IMR-90 (cell line): Measurements from ENCODE around the gene FBXL19. TPM values are rescaled to one million over a fixed set of nuclear protein-coding genes. Genes with fewer than 3 reads are reported as not detected.

Experiments used
- ATAC-seq: fragments of 200-7000 bp; cut with Tn5 transposase; 2 replicates; pipeline ENCODE4 v1.9.1; 2020; ENCODE audit warnings: low read depth, mild to moderate bottlenecking, moderate library complexity
- BruUV-seq: library from RNA; stranded (reverse); fragments of 400-500 nt; replicated peaks from 2 replicates; lab custom pipeline; 2021; lab: Mats Ljungman, UMichigan
- CTCF ChIA-PET: fragments of 300-600 bp; formaldehyde crosslinking; extraction: SDS; loops from one replicate; lab custom pipeline; 2021; ENCODE audit warnings: antibody characterized with exemption; lab: Yijun Ruan, JAX
- POLR2A ChIA-PET: fragments of 300-600 bp; sonication (Branson Sonifier 250); formaldehyde crosslinking; loops from one replicate; lab custom pipeline; 2022; ENCODE audit warnings: antibody characterized with exemption; ENCODE audit not compliant: unreplicated experiment; lab: Charles Lee
- DNase-seq: peaks from one replicate; pipeline ENCODE4 v3.0.0; 2013
- H2AFZ ChIP-seq: replicated peaks from 2 replicates; pipeline ENCODE3; 2013; ENCODE audit warnings: low read length, mild to moderate bottlenecking; ENCODE audit not compliant: poor library complexity
- H2AK5ac ChIP-seq: 2 replicates; pipeline ENCODE4 v1.6.1; 2013; ENCODE audit warnings: low read depth, low read length, inconsistent platforms
- H2AK9ac ChIP-seq: replicated peaks from 2 replicates; pipeline ENCODE3; 2013; ENCODE audit warnings: mild to moderate bottlenecking, low read depth, low read length, moderate library complexity; ENCODE audit not compliant: poor library complexity
- H2BK120ac ChIP-seq: 2 replicates; pipeline ENCODE4 v1.6.1; 2013; ENCODE audit warnings: low read depth, low read length, inconsistent platforms
- H2BK15ac ChIP-seq: 3 replicates; pipeline ENCODE4 v1.6.1; 2013; ENCODE audit warnings: low read depth, low read length, inconsistent platforms
- H2BK20ac ChIP-seq: 2 replicates; pipeline ENCODE4 v1.6.1; 2013; ENCODE audit warnings: low read depth, mild to moderate bottlenecking, inconsistent platforms, low read length, moderate library complexity
- H2BK5ac ChIP-seq: 2 replicates; pipeline ENCODE4 v1.6.1; 2013; ENCODE audit warnings: mild to moderate bottlenecking, low read depth, low read length, inconsistent platforms; ENCODE audit not compliant: poor library complexity, severe bottlenecking
- H3K14ac ChIP-seq: replicated peaks from 2 replicates; pipeline ENCODE4 v1.6.1; 2013; ENCODE audit warnings: low read depth, low read length, inconsistent platforms
- H3K18ac ChIP-seq: 2 replicates; pipeline ENCODE4 v1.6.1; 2013; ENCODE audit warnings: low read depth, low read length, control low read depth
- H3K23ac ChIP-seq: 2 replicates; pipeline ENCODE4 v1.6.1; 2013; ENCODE audit warnings: low read depth, low read length, inconsistent platforms
- H3K27ac ChIP-seq: 2 replicates; pipeline ENCODE4 v1.5.1; 2013; ENCODE audit warnings: mild to moderate bottlenecking, control low read depth, low read length; ENCODE audit not compliant: insufficient read depth
- H3K27me3 ChIP-seq: 2 replicates; pipeline ENCODE4 v1.6.1; 2013; ENCODE audit warnings: low read length; ENCODE audit not compliant: control insufficient read depth, insufficient read depth
- H3K36me3 ChIP-seq: 2 replicates; pipeline ENCODE4 v1.6.1; 2013; ENCODE audit warnings: low read length, mixed read lengths; ENCODE audit not compliant: control insufficient read depth, insufficient read depth
- H3K4ac ChIP-seq: 2 replicates; pipeline ENCODE4 v1.6.1; 2013; ENCODE audit warnings: low read depth, low read length, inconsistent platforms
- H3K4me1 ChIP-seq: 2 replicates; pipeline ENCODE4 v1.6.1; 2013; ENCODE audit warnings: low read length, mixed read lengths; ENCODE audit not compliant: control insufficient read depth, insufficient read depth
- H3K4me2 ChIP-seq: 2 replicates; pipeline ENCODE4 v1.6.1; 2013; ENCODE audit warnings: low read depth, mild to moderate bottlenecking, control low read depth, low read length, moderate library complexity
- H3K4me3 ChIP-seq: 2 replicates; pipeline ENCODE4 v1.5.1; 2013; ENCODE audit warnings: low read depth, mild to moderate bottlenecking, control low read depth, low read length, moderate library complexity; ENCODE audit not compliant: insufficient read depth
- H3K56ac ChIP-seq: 2 replicates; pipeline ENCODE4 v1.6.1; 2013; ENCODE audit warnings: low read length, inconsistent platforms; ENCODE audit not compliant: insufficient read depth; ENCODE audit errors: extremely low read depth
- H3K79me1 ChIP-seq, 2 experiments: 2 replicates each; pipeline ENCODE4 v1.6.1; 2013; ENCODE audit warnings: low read length in 2 of 2, inconsistent platforms in 1 of 2, low read depth in 1 of 2
- H3K9ac ChIP-seq: 2 replicates; pipeline ENCODE4 v1.6.1; 2013; ENCODE audit warnings: low read depth, low read length, control low read depth
- H3K9me1 ChIP-seq: 2 replicates; pipeline ENCODE4 v1.6.1; 2013; ENCODE audit warnings: low read length, inconsistent platforms; ENCODE audit not compliant: insufficient read depth
- H3K9me3 ChIP-seq: 2 replicates; pipeline ENCODE4 v1.6.1; 2013; ENCODE audit warnings: low read length; ENCODE audit not compliant: control insufficient read depth, insufficient read depth
- H4K20me1 ChIP-seq: 2 replicates; pipeline ENCODE4 v1.6.1; 2013; ENCODE audit warnings: low read length, inconsistent platforms; ENCODE audit not compliant: insufficient read depth
- H4K5ac ChIP-seq: 2 replicates; pipeline ENCODE4 v1.6.1; 2013; ENCODE audit warnings: mild to moderate bottlenecking, low read depth, low read length, control low read depth
- H4K8ac ChIP-seq, 2 experiments: 2 replicates each; pipeline ENCODE4 v1.6.1; 2013; ENCODE audit warnings: low read depth in 2 of 2, low read length in 2 of 2, control low read depth in 1 of 2, inconsistent platforms in 1 of 2
- H4K91ac ChIP-seq: 2 replicates; pipeline ENCODE4 v1.6.1; 2013; ENCODE audit warnings: low read depth, low read length, inconsistent platforms; ENCODE audit not compliant: insufficient read depth
- FOS ChIP-seq: fragments of 150-350 bp; IDR thresholded peaks from 2 replicates; pipeline ENCODE4 v1.6.1; 2016; ENCODE audit warnings: low read depth, low read length
- WGBS, 2 experiments: methylation state at CpG; one replicate each; pipeline versions ENCODE4 v1.1.5 to v1.1.7; 2013; ENCODE audit warnings: missing lambda C conversion rate in 2 of 2; ENCODE audit not compliant: insufficient read length in 1 of 2; ENCODE audit errors: extremely low coverage in 2 of 2; 5-methylcytosine and 5-hydroxymethylcytosine counted together
- dilution Hi-C: fragments of 300-500 bp; cut with HindIII; formaldehyde crosslinking; loops from one replicate; pipeline ENCODE4 v1.14.3; 2018; ENCODE audit warnings: low sequenced_read_pairs; ENCODE audit not compliant: unreplicated experiment
- in situ Hi-C: fragments of 300-500 bp; cut with MboI; formaldehyde crosslinking; loops from 3 replicates; pipeline ENCODE4 v1.14.3; 2019; ENCODE audit warnings: low sequenced_read_pairs, inconsistent platforms, mixed read lengths
- intact Hi-C: fragments of 100-400 bp; cut with micrococcal nuclease; formaldehyde crosslinking; loops from 2 replicates; pipeline ENCODE4 v1.10.0; 2022
- polyA plus RNA-seq, 3 experiments: library from polyadenylated mRNA; depleted of rRNA; stranded (reverse); fragments of >200 nt; gene quantifications; 2 replicates each; pipeline ENCODE4 v1.2.3, GENCODE V29; 2012; ENCODE audit warnings: low replicate concordance in 1 of 3
- total RNA-seq: library from RNA; depleted of rRNA; stranded (reverse); fragments of >200 nt; gene quantifications from 2 replicates; pipeline ENCODE4 v1.2.3, GENCODE V29; 2012

FBXL19 gene
- total and polyA plus RNA-seq, 2 of the 4 experiments (the other 2 are of a cell fraction): 5.0 to 13.8 TPM

GRCh38 chr16:30929167-30929566, 5.8 kb downstream of the FBXL19 start:
- no peak overlapping the region for H2AFZ ChIP-seq
- peaks cover 0 to 40% of the 10 kb centered on the region in 2 experiments; a peak in 2 of 4 replicates for H3K79me1 ChIP-seq
- no peaks in the 10 kb centered on the region for H3K9me3 ChIP-seq
- ChIA-PET CTCF (no interaction called here), POLR2A (no interaction called here)
- dilution Hi-C loops: no loop called here
- no peak for TF ChIP-seq FOS
- H3K4ac ChIP-seq: no peak overlapping the region
- H2AK5ac ChIP-seq: no peak overlapping the region
- H4K20me1 ChIP-seq: peaks cover 4% of the 10 kb centered on the region; the same call in 1 of the 2 replicates
- peaks cover 46% of the 10 kb centered on the region for H3K36me3 ChIP-seq
- H4K91ac ChIP-seq: no peak overlapping the region
- H2BK20ac ChIP-seq: no peak overlapping the region
- H3K4me1 ChIP-seq: peaks cover 2% of the 10 kb centered on the region; the same call in 1 of the 2 replicates
- no peak overlapping the region for H2AK9ac ChIP-seq
- H3K9me1 ChIP-seq: no peaks in the 10 kb centered on the region
- no peak overlapping the region for H2BK120ac ChIP-seq
- 100% methylated on average over 1 of the region's 7 CpGs; no CpG with 5 or more reads in 1 of the 2 experiments for WGBS, 2 experiments
- H3K56ac ChIP-seq: no peak overlapping the region
- no peak overlapping the region for H3K9ac ChIP-seq
- no peak overlapping the region for H3K4me3 ChIP-seq
- in situ Hi-C loops: no loop called here
- no peak overlapping the region for H4K8ac ChIP-seq
- H3K14ac ChIP-seq: no peak overlapping the region
- H3K27ac ChIP-seq: no peak overlapping the region
- H3K27me3 ChIP-seq: no peaks in the 10 kb centered on the region
- H2BK15ac ChIP-seq: no peak overlapping the region
- H3K23ac ChIP-seq: no peak overlapping the region
- no peak overlapping the region for H4K5ac ChIP-seq
- no peak overlapping the region for H3K4me2 ChIP-seq
- no peak overlapping the region for H2BK5ac ChIP-seq
- no peak for DNase-seq
- H3K18ac ChIP-seq: no peak overlapping the region
- BruUV-seq: no TSS peak
- ATAC-seq: no peak
- intact Hi-C loops: no loop called here
